HG02678 (cell line): ENCODE measurements around the gene RAB20.
A peak's percentile ranks its signal among the peaks of the same experiment; 100 is the strongest.
"Not testable (repeated sequence)": the region's sequence is repeated elsewhere in the genome, so short reads cannot be mapped to it uniquely, and the experiment has no call there.

ENCODE experiments used
- ATAC-seq: cut with Tn5 transposase; IDR thresholded peaks from one replicate; pipeline ENCODE4 v1.9.1; 2021; ENCODE audit warnings: mild to moderate bottlenecking, moderate library complexity; ENCODE audit not compliant: unreplicated experiment

RAB20 gene

GRCh38 chr13:110555601-110556223 is 5.8 kb downstream of the RAB20 start:
- no peak for ATAC-seq

- ATAC-seq: no peak
Measured at GRCh38 chr13:110554946-110555345, 6.6 kb downstream of the RAB20 start.

- ATAC-seq: no peak
Measured at GRCh38 chr13:110554227-110554836, 7.2 kb downstream of the RAB20 start.

GRCh38 chr13:110553417-110553816 is 8.1 kb downstream of the RAB20 start:
- no peak for ATAC-seq

DNA sequence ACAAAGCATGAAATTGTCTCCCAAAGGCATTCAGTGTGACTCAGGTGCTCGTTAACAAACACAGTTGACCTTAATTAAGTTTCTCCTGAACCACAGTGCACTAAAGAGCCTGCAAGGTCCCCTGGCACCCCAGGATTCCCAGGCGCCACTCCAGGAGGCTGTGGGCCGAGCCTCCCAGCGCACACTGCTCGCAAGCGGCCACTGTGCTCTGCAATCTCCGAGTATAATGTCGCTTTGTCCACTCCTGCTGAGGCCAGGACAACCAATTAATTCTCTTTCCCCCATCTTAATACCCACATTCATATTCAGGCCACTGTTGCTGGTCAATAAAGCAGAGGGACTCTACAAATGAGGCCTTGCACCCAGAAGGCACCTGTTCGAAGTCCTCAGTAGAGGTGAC is 8.8 kb downstream of the RAB20 start:
- ATAC-seq: no peak

DNA sequence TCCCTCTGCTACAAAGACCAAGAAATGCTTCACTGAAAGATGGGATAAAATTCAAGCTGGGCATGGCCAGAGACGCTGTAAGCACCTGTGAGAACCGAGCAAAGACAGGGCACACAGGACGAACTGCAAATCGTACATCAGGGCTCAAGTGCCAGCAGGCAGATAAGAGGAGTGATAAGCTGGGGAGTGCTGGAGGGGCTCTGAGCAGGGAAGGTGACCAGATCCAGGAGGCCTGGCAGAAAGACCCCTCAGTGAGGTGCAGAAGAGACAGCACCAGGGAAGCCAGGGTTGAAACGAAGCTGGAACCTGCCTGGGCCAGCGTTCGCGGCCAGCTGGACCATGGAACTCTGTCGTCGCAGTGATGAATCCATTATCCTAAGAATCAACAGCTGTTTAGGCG is 10.2 kb downstream of the RAB20 start:
- ATAC-seq: no peak

DNA sequence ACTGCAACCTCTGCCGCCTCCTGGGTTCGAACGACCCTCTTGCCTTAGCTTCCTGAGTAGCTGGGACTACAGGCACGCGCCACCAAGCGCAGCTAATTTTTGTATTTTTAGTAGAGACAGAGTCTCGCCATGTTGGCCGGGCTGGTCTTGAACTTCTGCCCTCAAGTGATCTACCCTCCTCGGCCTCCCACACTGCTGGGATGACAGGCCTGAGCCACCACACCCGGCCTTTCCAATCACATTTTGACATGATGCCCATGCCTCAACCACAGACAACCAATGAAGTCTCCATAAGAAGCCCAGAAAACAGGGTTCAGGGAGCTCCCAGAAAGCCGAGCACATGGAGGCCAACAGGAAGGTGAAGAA is 11.7 kb downstream of the RAB20 start:
- no peak for ATAC-seq

- no peak for ATAC-seq
Measured at GRCh38 chr13:110548891-110549794, 12.4 kb downstream of the RAB20 start.

GRCh38 chr13:110546926-110547325 is 14.6 kb downstream of the RAB20 start:
- ATAC-seq: no peak

- no peak for ATAC-seq
Measured at GRCh38 chr13:110546378-110546777, 15.1 kb downstream of the RAB20 start.

DNA sequence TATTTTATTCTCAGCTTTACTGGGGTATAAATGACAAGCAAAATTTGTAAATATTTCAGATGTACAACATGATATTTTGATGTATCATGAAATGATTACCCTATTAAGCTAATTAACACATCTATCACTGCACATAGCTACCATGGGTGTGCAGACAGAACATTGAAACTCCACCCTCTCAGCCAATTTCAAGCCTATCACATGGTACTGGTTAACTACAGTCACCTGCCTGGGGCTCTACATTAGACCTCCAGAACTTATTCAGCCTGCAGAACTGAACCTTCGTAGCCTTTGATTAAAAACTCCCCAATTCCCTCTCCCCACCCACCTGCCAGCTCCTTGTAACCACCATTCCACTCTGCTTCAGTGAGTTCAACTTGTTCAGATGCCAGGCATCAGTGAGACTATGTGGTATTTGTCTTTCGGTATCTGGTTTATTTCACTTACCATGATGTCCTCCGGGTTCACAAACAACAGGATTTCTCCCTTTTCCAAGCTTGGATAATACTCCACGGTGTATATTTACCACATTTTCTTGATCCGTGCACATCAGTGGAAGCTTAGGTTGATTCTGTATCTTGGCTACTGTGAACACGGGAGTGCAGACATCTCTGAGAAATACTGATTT is 19.2 kb downstream of the RAB20 start:
- no peak for ATAC-seq

GRCh38 chr13:110541526-110541920 is 20.0 kb downstream of the RAB20 start:
- ATAC-seq: no peak

DNA sequence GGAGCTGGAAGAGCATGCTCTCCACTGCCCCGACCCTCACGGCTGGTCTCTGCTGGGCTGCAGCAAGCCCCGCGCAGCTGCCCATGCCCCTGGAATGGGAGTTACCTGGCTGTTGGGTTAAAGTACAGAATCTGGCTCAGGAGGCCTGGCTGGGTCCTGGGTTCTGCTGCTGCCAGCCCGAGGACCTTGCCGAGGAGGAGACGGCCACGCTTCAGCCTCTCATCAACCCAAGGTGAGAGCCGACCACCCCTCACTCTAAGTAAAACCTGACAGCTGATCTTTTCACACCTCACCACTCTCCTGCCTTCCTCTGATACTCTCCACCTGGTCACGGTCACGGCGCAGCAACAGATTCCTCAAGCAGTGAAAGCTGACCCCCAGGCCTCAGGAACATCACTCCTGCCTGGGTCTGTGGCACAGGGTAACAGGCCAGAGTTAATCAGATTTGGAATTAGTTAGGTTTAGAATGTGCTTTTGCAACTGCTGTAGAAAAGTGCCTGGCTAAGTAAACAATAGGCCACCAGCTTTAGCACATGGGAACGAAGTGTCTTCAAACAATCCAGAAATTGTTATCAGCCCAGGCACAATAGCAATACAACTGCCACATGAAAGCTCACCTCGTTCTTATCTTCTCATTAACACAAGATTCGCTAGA is 20.5 kb downstream of the RAB20 start:
- no peak for ATAC-seq

DNA sequence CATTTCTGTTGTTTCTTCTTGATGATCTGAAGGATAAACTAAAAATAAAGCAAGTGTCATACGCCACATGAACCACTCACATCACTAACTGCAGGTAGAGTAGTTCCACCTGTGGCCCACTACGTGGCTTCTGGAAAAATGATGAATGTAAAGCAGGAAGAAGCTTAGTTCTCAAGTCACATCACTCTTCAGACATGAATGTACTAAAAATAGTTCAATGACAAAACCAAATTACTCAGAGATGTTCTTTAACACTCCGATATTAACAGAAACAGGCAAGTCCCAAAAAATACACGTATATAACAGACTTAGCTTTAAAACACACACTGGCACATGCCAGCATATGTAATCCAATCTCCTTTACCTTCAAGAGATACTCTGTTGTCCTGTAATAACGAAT is 21.6 kb downstream of the RAB20 start:
- no peak for ATAC-seq

DNA sequence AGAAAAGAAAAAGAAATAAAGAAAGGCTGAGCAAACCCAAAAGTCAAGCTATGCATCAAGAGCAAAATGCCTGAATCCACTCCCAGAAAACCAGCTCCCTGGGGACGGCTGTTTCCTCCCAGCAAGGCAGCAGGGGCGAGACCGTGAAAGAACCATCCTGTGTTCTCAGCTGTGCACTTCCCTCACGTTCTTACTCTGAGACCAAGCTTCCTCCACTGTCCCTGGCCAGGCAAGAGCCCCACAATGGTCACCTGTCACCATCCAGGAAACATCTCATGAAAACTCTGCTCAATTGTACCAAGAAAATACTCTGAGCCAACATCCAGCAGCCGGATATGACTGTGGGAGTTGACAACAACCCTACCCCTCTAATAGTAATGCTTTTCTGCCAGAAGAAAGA is 22.9 kb downstream of the RAB20 start:
- peak; percentile 54 for ATAC-seq

DNA sequence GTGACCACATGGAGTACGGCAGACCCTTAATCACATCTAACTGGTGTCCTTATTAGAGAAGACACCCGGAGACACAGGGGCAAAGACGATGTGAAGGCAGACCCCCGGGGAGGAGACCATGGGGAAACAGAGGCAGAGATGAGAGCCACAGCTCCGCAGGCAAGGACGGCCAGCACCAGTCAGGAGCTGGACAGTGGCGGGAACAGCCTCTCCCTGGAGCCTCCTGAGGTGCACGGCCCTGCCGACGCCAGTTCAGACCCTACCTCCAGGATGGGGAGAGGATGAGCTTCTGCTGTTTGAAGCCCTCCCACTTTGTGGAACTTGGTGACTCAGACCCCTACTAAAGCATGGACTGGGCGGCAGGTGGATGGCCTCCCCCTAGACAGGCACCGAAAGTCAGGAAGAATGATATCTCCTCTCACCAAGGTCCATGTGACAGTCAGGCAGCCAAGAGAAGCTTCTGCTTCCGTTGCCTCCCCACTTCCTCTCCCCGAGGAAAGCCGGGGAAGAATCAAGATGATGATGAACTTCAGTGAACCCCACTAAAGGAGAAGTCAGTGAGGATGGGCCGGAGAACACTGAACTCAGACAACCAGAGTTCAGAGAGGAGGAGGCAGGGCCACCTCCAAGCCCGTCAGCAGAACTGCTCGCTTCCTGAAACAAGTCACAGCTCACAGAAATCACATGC is 25.4 kb downstream of the RAB20 start:
- ATAC-seq: no peak

DNA sequence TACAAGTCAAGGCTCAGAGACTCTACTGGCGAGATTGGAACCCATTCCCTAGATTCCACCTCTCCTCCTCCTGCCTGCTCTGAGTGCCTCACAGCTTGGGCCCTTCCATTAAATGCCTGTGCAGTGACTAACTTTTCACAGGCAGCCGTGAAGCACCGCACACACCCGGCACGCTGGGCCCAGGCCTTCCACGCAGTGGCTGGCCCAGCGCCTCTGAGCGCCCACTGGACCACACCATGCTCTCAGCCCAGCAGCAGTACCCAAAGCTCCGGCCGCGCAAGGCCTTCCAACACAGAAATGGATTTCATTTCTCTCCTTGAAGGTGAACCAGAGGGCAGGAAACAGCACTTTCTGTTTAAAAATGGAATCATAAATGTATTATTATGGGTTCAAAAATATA is 26.0 kb downstream of the RAB20 start:
- ATAC-seq: no peak

DNA sequence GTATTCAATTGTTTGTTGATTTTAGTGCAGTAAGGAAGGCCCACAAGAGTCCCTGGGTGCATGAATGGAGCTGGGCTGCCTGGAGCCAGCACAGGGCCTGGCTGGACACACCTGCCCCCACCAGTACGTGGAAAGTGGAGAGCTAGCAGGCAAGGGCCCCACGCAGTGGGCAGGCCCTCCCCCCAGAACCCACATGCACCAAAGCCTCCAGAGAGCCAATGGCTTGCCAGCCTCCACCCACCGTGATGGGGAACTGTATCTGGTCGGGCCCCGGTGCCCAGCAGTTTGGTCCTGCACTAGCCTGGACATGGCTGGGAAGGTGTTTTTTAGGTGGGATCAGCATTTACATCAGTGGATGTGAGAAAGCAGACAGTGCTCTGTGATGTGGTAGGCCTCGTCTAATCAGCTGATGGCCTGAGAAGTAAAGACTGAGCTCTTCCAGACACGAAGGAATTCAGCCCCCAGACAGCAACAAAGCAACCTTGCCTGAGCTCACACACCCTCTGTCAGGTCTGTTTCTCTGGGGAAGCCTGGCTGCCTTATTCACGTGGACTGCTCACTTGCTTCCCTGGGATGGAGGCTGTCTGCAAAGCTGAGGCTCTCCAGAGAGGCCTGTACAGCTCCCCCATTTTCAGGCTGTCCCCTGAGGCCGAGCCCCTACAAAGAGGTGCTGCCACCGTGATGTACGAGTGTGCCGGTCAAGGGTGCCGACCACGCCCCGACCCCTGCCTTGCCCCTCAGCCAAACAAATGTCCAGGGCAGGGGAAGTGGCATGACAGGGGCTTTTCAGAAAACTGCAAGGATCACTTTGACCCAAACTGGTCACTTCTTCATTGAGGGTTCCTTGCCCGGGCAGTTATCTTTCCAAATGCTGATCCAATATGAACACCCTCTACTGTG is 27.5 kb downstream of the RAB20 start:
- no peak for ATAC-seq

GRCh38 chr13:110532258-110532657 is 29.3 kb downstream of the RAB20 start:
- ATAC-seq: not testable (repeated sequence)
